HG03442 (cell line): ENCODE results near the gene RNF13.
"Not testable (repeated sequence)": the region's sequence is repeated elsewhere in the genome, so short reads cannot be mapped to it uniquely, and the experiment has no call there.

Experiments
- ATAC-seq: cut with Tn5 transposase; IDR thresholded peaks from one replicate; pipeline ENCODE4 v1.9.1; 2021; ENCODE audit warnings: mild to moderate bottlenecking, moderate library complexity; ENCODE audit not compliant: unreplicated experiment

RNF13 gene

DNA sequence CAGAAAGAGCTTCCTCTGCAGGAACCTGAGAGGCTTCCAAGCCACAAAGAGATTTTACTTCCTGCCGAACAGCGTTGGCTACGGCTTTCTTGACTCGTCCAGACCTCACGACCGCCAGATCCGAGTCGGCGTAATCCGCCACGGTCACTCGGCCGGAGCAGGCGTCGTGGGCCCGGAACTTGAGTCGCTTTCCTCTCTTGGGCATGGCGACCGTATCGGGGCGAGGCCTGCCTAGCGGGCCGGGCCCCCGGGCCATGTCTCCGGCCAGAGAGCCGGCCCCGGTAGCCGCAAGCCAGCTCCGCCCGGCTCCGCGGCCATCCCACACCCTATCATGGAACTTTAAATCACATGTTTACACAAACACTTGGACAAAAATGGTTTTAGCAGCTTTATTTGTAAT is 170.0 kb downstream of the RNF13 start:
- ATAC-seq, result not testable (repeated sequence)

DNA sequence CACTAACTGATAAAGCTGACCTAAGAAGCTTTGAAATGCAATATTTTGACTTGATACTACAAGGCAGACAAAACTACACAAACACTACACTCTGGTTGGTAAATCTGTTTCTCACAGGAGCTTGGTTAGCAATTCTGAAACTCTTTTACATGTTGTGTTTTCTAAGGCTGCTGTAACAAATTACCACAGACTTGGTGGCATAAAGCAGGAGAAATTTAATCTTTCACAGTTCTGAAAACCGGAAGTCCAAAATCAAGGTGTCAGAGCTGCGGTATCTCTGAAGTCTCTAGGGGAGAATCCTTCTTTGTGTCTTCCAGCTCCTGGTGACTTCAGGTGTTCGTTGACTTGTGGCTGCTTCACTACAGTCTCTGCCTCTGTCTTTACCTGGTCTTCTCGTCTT is 170.6 kb downstream of the RNF13 start:
- ATAC-seq, result no peak

DNA sequence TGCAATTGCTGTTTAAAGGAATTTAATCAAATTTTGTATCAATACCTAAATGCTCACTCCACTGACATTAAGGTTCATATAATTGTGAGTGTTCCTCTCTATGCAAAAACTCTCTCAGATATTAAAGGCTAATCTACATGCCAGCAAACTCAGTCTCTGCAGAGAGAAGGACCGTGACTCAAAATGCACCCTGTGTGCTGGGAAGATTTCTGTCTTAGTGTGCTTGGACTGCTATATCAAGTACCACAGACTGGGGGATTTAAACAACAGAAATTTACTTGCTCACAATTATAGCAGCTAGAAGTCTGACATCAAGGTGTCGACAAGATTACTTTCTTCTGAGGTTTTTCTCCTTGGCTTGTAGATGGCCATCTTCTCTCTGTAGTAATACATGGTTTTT is 176.3 kb downstream of the RNF13 start:
- ATAC-seq, result no peak

DNA sequence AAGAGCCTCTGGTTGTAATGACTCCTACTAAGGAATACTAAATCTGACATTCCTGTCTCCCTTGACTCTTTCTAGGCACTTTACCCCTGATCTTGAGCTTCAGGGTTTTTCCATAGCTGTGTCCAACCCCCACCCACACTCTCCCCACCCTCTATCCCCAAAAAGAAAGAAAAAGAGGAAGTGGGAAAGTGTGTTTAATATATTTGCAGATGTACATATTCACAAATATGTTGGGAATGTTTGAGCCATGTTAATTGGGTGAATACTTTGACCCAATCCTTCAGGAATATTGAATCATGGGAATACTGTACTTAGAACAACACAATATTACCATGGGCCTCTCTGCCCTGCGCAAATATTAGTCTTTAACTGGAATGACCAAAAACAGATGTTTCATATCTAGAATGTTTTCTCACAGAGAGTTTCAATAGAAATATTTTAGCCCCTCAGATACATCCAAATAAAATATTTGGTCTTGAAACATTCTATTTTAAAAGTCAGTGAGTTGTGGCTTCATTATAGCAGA is 177.5 kb downstream of the RNF13 start:
- ATAC-seq, result no peak

DNA sequence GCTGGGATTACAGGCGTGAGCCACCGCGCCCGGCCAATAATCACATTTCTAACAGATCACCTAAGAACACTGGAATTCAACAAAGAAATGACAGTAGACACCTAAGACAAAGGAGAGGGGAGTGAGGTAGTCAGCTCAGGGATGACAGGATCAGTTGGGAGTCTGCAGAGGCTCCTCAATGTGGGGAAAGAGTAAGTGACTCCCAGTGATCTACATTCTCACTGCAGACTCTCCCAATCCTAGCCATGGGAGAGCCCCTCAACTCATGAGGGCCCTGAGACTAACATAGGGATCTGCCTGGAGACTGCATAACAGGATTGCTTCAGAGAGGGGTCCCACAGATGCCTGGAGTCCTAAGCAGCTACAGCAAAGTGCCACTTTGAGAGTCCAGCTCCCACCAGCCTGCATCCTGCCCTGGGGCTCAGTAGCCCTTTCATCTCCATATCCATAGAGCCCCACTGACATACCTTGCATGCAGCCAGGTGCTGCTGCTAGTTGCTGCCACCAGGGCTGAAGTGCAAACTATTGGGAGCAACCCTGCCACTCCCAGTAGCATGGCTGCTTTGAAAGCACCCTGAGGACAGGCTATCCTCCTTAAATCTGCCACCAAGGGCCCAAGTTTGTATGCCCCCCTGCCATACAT is 179.5 kb downstream of the RNF13 start:
- ATAC-seq, result no peak

DNA sequence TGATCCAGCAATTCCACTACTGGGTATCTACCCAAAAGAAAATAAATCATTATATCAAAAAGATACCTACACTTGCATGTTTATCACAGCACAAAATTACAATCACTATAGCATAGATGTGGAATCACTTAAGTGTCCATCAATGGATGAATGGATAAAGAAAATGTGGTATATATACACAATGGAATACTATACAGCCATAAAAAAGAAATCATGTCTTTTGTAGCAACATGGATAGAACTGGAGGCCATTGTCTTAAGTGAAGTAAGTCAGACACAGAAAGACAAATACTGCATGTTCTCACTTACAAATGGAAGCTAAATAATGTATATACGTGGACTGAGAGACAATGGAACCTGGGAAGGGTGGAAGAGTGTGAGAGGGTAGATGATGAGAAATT is 185.9 kb downstream of the RNF13 start:
- no peak for ATAC-seq

DNA sequence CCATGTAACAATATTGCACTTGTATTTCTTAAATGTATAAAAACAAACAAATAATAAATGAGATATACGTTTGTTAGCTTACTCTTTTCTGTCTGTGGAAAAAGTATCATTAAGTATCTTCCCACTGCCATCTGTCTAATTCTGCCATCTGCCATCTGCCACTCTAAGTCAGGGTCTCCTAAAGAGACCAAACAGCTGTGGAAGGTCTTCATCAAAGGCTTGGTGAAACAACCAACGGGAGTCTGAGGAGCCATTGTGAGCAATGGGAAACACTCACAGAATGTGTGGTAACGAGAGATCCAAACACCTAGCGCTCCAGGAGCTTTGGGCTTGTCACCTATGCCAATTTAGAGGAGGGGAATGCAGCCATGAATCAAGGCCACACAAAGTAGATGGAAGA is 186.4 kb downstream of the RNF13 start:
- ATAC-seq, result no peak

DNA sequence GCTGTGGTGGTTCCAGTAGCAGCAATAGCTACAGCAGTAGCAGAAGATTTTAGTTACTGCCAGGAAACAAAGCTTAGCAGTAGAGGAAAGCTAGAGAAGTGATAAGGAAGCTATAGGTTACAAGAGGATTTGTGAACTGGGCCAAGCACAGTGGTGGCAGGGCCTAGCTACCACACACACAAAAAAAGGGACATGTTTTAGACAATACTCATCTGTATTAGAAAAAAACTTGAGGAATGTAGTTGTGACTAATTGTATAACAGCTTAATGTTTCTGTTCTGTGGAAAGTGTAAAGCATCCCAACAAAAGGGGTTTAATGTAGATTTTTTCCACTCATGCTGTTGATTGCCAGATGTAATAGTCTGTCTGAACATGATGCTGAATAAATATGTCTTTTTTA is 187.6 kb downstream of the RNF13 start:
- ATAC-seq, result no peak

DNA sequence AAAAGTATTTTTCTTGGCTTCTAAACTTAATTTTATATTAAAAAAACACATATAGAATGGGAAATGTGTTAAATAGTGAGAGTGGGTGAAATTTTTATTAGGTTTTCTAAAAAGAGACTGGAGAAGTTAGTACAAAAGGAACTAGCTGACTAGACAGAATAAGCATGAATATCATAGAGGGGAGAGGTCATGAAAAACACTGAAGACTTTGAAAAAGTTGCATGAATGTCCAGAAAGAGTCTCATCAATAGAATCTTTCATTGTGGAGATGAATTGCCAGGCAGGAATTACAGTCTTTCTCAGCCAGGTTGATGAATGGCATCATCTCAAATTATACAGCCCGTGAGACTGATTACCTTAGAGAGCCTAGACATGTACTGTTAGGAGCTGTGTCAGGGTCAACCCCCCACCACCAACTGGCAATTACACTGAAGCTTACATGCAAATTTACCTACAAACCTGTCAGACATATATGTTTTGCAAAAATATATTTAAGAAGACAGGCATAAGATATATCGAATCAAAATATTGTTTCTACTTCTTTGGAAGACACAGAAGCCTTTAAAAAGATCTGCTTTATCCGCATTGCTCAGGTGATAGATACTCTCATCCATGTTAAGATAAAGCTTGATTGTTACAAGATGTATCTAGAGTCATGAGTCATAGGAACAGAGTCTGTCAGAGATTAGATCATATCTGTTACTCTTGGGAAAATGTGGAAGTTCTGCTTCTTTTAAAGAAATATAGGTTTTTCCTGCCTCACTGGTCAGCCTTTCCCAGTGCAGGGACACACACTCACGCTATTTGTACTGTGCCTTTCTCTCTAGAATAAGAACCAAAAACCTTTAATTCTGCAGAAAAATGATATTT is 192.5 kb downstream of the RNF13 start:
- ATAC-seq, result no peak

DNA sequence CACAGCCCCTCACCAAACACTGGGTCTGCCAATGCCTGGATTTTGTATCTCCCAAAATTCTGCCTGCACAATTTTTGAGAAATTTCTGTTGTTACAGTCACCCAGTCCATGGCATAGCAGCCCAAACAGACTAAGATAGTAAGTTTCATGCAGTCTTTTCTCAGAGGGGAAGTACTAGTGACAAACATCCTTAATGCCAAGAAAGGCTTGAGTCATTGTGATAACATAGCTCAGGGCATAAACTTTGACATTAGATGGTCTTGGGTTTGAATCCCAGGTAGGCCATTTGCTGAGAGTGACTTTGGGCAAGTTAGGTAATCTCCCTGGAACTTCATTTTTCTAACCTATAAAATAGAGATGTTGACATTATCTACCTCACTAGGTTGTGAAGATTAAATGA is 193.8 kb downstream of the RNF13 start:
- ATAC-seq, result no peak
